GM12874 (cell line): Measurements from ENCODE around the gene GAP43.

Experiments used
- CTCF ChIP-seq: IDR thresholded peaks from 2 replicates; pipeline ENCODE4 v1.5.1; 2011; ENCODE audit warnings: low read depth, mild to moderate bottlenecking, control low read depth, low read length, moderate library complexity; ENCODE audit not compliant: insufficient read depth

The GAP43 gene

GRCh38 chr3:115758076-115758763, 134.9 kb downstream of the GAP43 start:
- TF ChIP-seq CTCF, result no peak

GRCh38 chr3:115760716-115761115, 137.4 kb downstream of the GAP43 start:
- no peak for TF ChIP-seq CTCF

GRCh38 chr3:115761927-115762305, 138.6 kb downstream of the GAP43 start:
- no peak for TF ChIP-seq CTCF

GRCh38 chr3:115766587-115767482, 143.5 kb downstream of the GAP43 start:
- no peak for TF ChIP-seq CTCF

GRCh38 chr3:115768661-115769060, 145.4 kb downstream of the GAP43 start:
- no peak for TF ChIP-seq CTCF
